Ureter (tissue), 1 donor: ENCODE data around the gene MRPL41. TPM values are rescaled to one million over a fixed set of nuclear protein-coding genes. Genes with fewer than 3 reads are reported as not detected.
"Not testable (repeated sequence)": the region's sequence is repeated elsewhere in the genome, so short reads cannot be mapped to it uniquely, and the experiment has no call there.

Source experiments
- DNase-seq: peaks from one replicate; pipeline ENCODE4 v3.0.0-alpha.2; 2020; ENCODE audit warnings: low spot score
- total RNA-seq: library from RNA; stranded (reverse); gene quantifications from one replicate; pipeline ENCODE4 v1.2.4, GENCODE V29; 2023
- donor health status: DM: yes; HTN: yes; CAD: no.

MRPL41 gene
- 38.2 TPM for total RNA-seq

GRCh38 chr9:137551264-137552021 is at the start of gene MRPL41:
Gene MRPL41 (plus strand): TSS chr9:137551879. CDS start chr9:137552082, 203 bp downstream.
- peak; percentile 89 for DNase-seq

GRCh38 chr9:137502008-137502911 is 49.4 kb upstream of the MRPL41 start:
- DNase-seq: no peak

GRCh38 chr9:137504432-137504777 is 47.3 kb upstream of the MRPL41 start:
- DNase-seq: no peak

GRCh38 chr9:137505421-137506140 is 46.1 kb upstream of the MRPL41 start:
- DNase-seq: no peak

- no peak for DNase-seq
Observed at GRCh38 chr9:137506274-137506673, 45.4 kb upstream of the MRPL41 start.

GRCh38 chr9:137506702-137507171 is 44.9 kb upstream of the MRPL41 start:
- no peak for DNase-seq

- no peak for DNase-seq
Observed at GRCh38 chr9:137509198-137509597, 42.5 kb upstream of the MRPL41 start.

GRCh38 chr9:137511126-137511525 is 40.6 kb upstream of the MRPL41 start:
- not testable (repeated sequence) for DNase-seq

- DNase-seq: no peak
Observed at GRCh38 chr9:137511758-137512463, 39.8 kb upstream of the MRPL41 start.

- not testable (repeated sequence) for DNase-seq
Observed at GRCh38 chr9:137513136-137513535, 38.5 kb upstream of the MRPL41 start.

- DNase-seq: not testable (repeated sequence)
Observed at GRCh38 chr9:137513801-137514570, 37.7 kb upstream of the MRPL41 start.

- DNase-seq: no peak
Observed at GRCh38 chr9:137514691-137515337, 36.9 kb upstream of the MRPL41 start.

- no peak for DNase-seq
Observed at GRCh38 chr9:137515338-137515724, 36.3 kb upstream of the MRPL41 start.

GRCh38 chr9:137516144-137516917 is 35.3 kb upstream of the MRPL41 start:
- no peak for DNase-seq

- not testable (repeated sequence) for DNase-seq
Observed at GRCh38 chr9:137518661-137519459, 32.8 kb upstream of the MRPL41 start.

GRCh38 chr9:137519553-137519952 is 32.1 kb upstream of the MRPL41 start:
- DNase-seq: no peak

- DNase-seq: no peak
Observed at GRCh38 chr9:137520614-137521404, 30.9 kb upstream of the MRPL41 start.
